SU-DHL-6 (cell line): ENCODE data around the gene NVL.

Experiments used
- CTCF ChIP-seq: fragments of 200-600 bp; sonication (generic); IDR thresholded peaks from one replicate; pipeline ENCODE4 v1.5.1; 2017; ENCODE audit warnings: antibody characterized with exemption, mild to moderate bottlenecking, low read length, moderate library complexity; ENCODE audit not compliant: insufficient read depth, poor library complexity, severe bottlenecking
- EZH2phosphoT487 ChIP-seq: fragments of 200-600 bp; sonication (generic), shearing (Covaris generic); conservative IDR thresholded peaks from 2 replicates; pipeline ENCODE4 v1.6.1; 2018; ENCODE audit warnings: mild to moderate bottlenecking, antibody characterized with exemption, low read length, moderate library complexity, mixed read lengths

GRCh38 chr1:224273641-224274040 is 56.3 kb downstream of the NVL start:
- TF ChIP-seq CTCF (no peak), EZH2phosphoT487 (no peak)
